DOHH2 (cell line): ENCODE data around the gene AKAP11.

Experiments
- CTCF ChIP-seq: fragments of 200-600 bp; sonication (generic); IDR thresholded peaks from one replicate; pipeline ENCODE4 v1.5.1; 2014; ENCODE audit warnings: antibody characterized with exemption, mild to moderate bottlenecking, low read depth, low read length; ENCODE audit not compliant: poor library complexity, severe bottlenecking
- EZH2phosphoT487 ChIP-seq: fragments of 200-600 bp; sonication (generic); IDR thresholded peaks from 2 replicates; pipeline ENCODE4 v1.6.1; 2017; ENCODE audit warnings: borderline replicate concordance, mild to moderate bottlenecking, antibody characterized with exemption, low read length, moderate library complexity, mixed read lengths

- TF ChIP-seq CTCF (no peak), EZH2phosphoT487 (no peak)
Observed at GRCh38 chr13:42272115-42272803, at the start of gene AKAP11.
